Lower leg skin (tissue), 3 donors: Measurements from ENCODE around the gene HS6ST1.

Source experiments
- POLR2A ChIP-seq, 2 donors: fragments of 450-650 bp; IDR thresholded peaks; one replicate each; pipeline ENCODE4 v1.6.1; 2016 to 2017; ENCODE audit warnings: antibody characterized with exemption in 2 of 2, mild to moderate bottlenecking in 1 of 2, moderate library complexity in 1 of 2
- TF ChIP-seq, protein P1 (sequence below), 3 donors: fragments of 450-650 bp; IDR thresholded peaks; one replicate each; pipeline ENCODE4 v1.5.1; 2016; ENCODE audit warnings: antibody characterized with exemption in 3 of 3, mild to moderate bottlenecking in 3 of 3, moderate library complexity in 2 of 3

DNA sequence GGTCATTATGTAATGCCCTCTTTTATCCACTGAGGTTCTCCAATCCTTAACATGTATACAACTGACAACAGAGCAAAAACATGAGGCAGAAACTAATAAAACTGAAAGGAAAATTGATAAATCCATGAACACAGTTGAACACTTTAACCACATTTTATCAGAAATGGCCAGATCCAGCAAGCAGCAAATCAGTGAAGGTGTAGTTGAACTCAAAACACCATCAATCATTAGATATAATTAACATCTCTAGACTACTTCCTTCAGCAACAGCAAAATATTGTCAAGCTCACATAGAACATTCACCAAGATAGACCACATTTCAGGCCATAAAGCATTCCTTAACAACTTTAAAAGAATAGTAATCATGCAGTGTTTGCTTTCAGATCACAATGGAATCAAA, 72.9 kb downstream of the HS6ST1 start:
- TF ChIP-seq, protein P1, sequence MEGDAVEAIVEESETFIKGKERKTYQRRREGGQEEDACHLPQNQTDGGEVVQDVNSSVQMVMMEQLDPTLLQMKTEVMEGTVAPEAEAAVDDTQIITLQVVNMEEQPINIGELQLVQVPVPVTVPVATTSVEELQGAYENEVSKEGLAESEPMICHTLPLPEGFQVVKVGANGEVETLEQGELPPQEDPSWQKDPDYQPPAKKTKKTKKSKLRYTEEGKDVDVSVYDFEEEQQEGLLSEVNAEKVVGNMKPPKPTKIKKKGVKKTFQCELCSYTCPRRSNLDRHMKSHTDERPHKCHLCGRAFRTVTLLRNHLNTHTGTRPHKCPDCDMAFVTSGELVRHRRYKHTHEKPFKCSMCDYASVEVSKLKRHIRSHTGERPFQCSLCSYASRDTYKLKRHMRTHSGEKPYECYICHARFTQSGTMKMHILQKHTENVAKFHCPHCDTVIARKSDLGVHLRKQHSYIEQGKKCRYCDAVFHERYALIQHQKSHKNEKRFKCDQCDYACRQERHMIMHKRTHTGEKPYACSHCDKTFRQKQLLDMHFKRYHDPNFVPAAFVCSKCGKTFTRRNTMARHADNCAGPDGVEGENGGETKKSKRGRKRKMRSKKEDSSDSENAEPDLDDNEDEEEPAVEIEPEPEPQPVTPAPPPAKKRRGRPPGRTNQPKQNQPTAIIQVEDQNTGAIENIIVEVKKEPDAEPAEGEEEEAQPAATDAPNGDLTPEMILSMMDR (IDR thresholded peaks at IDR 0.05): no peak
- no peak for TF ChIP-seq POLR2A (IDR thresholded peaks at IDR 0.05)
